GM12892 (cell line): ENCODE measurements around the gene TCEAL9. TPM values are rescaled to one million over a fixed set of nuclear protein-coding genes. Genes with fewer than 3 reads are reported as not detected.

ENCODE experiments used
- DNase-seq: peaks from one replicate; pipeline ENCODE4 v3.0.0; 2011; ENCODE audit not compliant: insufficient read length
- FAIRE-seq: peaks from 2 replicates; lab custom pipeline; 2011; peaks lifted over from hg19 to GRCh38; lab: Jason Lieb, UNC
- POLR2A ChIP-seq: IDR thresholded peaks from 2 replicates; pipeline ENCODE4 v1.6.1; 2011; ENCODE audit warnings: low read depth, low read length, control low read depth
- POLR2AphosphoS5 ChIP-seq: IDR thresholded peaks from 2 replicates; pipeline ENCODE4 v1.6.1; 2011; ENCODE audit warnings: low read depth, low read length, control low read depth
- TAF1 ChIP-seq: IDR thresholded peaks from 2 replicates; pipeline ENCODE4 v1.6.1; 2011; ENCODE audit warnings: low read depth, mild to moderate bottlenecking, control low read depth, low read length, borderline replicate concordance
- polyA plus RNA-seq: library from polyadenylated mRNA; unstranded; fragments of >200 nt; gene quantifications from one replicate; pipeline ENCODE4 v1.2.1, GENCODE V29; 2012; ENCODE audit warnings: missing spikeins, inconsistent platforms; ENCODE audit not compliant: missing spikeins

The TCEAL9 gene, protein sequence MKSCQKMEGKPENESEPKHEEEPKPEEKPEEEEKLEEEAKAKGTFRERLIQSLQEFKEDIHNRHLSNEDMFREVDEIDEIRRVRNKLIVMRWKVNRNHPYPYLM
- 21.2 TPM for polyA plus RNA-seq

DNA sequence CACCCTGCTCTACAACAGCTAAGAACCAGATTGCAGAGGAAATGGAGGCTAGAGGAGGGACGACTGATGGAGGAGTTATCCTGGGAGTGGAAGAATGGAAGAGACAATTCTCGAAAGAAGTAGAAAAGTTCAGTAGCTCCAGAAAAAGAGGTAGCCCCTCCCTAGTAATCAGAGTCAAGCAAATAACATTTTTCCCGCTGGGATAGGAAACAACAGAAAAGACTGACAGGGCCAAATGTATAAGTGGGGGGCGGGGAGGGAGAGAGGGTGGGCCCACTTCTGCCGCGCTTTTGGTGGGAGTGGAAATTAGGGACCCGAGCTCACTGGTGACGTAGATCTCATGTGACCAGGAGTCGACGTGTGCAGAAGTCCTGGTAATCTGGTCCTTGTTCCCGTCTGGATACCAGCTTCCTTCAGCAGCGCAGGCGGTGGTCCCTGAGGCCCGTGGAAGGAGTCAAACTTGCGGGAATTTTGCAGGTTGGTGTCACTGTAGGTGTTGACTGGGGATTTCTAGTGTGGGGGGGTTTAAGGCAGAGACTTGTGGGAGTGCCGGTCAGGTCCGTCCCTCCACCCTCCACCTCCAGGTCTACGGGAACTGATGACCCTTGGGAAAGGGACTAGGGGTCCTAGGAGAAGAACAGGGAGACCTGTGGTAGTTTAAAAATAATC, at the start of gene TCEAL9:
Gene TCEAL9, plus strand, starts transcription at position 377 of the 669 bp plus-strand sequence. CDS start 1,179 bp downstream, outside the sequence.
- DNase-seq (no peak), FAIRE-seq (no peak)
- TF ChIP-seq POLR2AphosphoS5 (no peak), POLR2A (no peak), TAF1 (no peak)

DNA sequence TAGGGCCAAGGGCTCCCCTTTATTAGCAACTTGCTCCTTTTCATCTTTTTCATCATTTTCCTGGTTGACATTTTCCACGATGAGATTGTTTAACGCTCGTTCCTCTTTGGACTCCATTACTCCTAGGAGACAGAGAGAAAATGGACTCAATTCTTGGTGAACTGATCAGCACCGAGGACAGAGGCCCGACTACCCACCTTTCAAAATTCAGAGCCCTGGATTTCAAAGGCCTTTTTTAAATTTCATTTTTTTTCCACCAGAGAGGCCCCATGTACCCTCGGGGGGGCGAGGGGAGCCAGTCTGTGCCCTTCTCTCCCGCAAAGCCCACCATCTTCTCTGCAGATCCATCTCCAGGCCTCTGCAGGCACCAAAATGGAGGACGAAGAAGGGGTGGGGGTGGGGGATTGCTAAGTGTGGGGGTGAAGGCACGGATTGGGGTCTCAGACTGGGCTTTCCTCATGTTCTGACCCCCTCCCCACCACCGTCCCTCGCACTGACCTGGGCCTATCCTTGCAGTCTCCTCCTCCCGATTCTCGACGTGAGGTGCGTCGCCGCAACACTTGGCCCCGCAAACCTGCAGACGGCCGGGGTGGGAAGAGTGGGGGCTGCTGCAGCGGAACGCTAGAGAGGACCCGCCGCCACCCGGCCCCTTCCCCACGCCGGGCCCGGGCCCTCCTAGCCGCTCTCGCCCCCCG, 46.3 kb upstream of the TCEAL9 start:
- DNase-seq (no peak), FAIRE-seq (no peak)
- TF ChIP-seq POLR2AphosphoS5 (no peak), TAF1 (no peak), POLR2A (no peak)

DNA sequence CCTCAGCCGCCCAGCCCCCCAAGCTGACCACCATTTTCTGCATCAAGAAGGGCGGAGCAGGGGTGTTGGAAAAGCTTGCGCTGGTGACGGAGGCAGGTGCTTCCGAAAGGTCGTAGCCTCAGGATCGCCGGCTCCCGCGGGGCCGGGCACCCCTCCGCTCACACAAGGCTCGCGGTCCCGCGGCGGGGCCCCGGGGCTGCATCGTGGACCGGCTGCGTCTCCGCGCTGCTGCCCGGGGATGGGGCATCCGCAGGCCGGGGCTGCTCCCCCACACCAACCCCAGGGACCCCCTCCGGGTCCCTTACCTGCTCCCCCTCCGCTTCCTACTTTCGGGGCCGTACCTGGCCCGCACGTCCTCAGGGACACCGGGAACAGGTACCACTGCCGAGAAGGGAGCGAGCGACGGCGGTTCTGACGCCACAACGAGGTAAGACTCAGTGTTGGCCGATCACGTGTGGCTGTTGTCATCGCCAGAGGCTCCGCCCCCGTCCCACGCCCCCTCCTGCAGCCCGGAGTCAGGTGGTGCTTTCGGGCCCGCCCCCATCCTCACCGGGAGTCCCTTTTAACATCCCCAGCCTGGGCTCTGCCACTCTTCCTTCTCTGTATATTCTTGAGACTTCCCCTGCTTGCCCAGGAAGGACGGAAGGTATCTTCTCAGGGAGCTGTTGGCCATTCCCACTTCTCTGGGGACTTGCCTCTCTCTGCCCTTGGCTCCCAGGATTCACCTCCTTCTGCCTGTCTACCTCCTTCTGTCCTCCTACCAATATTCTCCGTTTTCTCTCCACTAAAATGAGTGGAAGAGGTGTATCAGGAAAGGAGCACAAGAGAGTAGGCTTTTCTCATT, 45.5 kb upstream of the TCEAL9 start, which contains the start of gene BEX2:
Gene BEX2, minus strand, starts transcription at position 436 of the 844 bp plus-strand sequence. CDS start 1,014 bp downstream, outside the sequence.
- no peak for TF ChIP-seq POLR2AphosphoS5
- no peak for TF ChIP-seq POLR2A
- no peak for FAIRE-seq

DNA sequence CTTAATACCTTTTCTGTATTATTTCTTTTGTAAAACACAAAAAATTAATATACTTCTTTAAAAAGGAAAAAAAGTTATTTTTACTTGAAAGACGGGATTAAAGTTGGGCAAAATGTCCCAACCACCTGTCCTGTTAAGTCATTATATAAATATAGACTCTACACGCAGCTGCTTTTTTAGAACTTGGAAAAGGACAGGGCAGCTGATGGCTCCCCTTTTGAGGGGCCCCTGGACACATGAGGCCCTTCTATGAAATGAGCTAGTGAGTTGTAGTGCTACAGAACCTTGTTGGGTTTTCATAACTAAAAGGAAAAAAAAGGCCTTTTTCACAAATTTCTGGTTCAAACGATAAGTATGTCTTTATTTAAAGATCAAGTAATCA, 44.9 kb upstream of the TCEAL9 start:
- DNase-seq (no peak), FAIRE-seq (no peak)
- TF ChIP-seq POLR2A = no peak
- TF ChIP-seq POLR2AphosphoS5 = no peak
- no peak for TF ChIP-seq TAF1

More for the DNA sequence above, 45.5 kb upstream of the TCEAL9 start, which contains the start of gene BEX2:
- DNase-seq = peak; percentile 39

DNA sequence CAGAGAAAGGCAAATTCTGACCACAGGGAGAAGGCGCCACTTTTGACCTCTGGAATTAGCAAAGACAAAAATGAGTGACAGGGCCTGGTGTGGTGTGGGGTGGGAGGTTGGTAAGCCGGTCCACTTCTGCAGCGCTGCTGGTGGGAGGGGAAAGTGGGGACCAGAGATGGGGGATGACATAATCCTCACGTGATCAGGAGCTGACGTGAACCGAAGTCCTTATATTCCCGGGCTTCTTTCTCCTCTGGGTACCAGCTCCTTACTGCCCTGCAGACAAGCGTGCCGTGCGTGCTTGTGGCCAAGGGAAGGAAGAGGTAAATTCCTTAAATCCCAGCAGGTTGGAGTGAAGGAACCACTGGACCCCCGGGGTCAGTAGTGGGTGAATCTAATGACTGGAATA, 26.3 kb upstream of the TCEAL9 start, which contains the start of gene TCEAL7:
Gene TCEAL7, plus strand, starts transcription at position 249 of the 400 bp plus-strand sequence. CDS start 1,165 bp downstream, outside the sequence.
- FAIRE-seq (no peak), DNase-seq (no peak)
- TF ChIP-seq TAF1 (no peak), POLR2AphosphoS5 (no peak), POLR2A (no peak)

DNA sequence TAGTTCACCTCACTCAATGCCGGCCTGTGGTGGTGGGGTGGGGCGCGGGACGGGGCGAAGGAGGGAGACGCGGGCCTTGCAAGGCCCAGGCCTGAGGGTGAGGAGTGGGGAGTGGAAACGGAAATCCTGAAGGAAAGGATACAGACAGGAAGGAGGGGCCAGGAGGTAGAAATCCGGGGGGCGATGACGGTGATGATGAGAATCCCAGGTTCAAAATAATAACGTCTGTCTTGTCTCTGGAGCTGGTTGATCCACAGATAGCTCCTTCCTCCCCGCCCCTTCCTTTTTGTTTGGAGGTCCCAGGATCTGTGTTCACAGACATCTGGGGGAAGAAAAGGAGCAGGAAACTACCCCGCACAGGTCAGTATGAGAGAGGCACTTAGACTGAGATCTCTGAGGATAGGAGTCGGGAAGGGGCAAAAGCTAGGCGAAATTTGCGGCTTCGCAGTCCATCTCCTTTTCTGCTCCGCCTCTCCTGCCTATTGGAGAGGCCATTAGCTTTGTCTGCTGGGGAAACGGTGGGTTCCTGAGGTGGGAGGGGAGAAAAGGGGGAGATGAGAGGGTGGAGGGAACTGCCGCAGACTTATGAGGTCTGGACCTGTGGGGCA, 25.5 kb upstream of the TCEAL9 start:
- DNase-seq (no peak), FAIRE-seq (no peak)
- no peak for TF ChIP-seq POLR2AphosphoS5
- no peak for TF ChIP-seq POLR2A
- TF ChIP-seq TAF1 = no peak

DNA sequence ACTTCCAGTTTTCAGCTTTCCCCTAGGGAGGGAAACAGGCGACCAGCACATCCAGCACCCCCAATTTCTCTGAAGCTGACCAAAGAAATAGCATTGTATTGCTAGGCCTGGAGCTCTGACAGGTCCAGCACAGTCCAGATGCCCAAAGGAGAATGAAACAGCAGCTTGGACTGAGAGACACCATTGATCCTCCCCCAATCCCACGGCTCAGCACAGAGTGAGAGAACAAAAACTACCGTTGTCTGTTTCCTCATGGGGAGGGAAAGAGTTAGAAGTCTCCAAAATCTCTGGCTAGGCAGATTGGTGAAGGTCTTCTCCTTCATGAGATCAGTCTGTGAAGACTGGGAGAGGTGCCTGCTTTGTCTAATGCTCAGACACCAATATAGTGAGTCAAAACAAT, 17.6 kb upstream of the TCEAL9 start:
- TF ChIP-seq POLR2AphosphoS5 (no peak), TAF1 (no peak), POLR2A (no peak)
- DNase-seq (no peak), FAIRE-seq (no peak)

DNA sequence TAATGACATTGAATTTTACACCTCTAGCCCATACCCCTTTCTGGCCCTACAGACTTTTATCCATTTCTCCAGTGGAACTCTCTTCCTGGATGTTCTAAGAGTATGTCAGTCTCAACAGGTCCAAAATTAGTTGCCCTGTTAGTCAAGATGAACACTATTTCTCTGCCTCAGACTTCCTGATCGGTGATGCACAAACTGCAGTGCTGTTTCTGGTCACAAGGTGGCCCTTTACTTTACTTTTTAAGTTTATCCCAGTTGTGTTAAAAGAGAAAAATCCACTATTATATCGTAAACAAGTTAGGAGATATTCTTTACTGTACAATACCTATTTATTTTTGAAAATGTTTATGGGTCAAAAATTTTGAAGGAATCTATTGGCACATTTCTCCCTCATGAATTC, 13.2 kb upstream of the TCEAL9 start:
- FAIRE-seq (no peak), DNase-seq (no peak)
- TF ChIP-seq POLR2A (no peak), POLR2AphosphoS5 (no peak), TAF1 (no peak)

DNA sequence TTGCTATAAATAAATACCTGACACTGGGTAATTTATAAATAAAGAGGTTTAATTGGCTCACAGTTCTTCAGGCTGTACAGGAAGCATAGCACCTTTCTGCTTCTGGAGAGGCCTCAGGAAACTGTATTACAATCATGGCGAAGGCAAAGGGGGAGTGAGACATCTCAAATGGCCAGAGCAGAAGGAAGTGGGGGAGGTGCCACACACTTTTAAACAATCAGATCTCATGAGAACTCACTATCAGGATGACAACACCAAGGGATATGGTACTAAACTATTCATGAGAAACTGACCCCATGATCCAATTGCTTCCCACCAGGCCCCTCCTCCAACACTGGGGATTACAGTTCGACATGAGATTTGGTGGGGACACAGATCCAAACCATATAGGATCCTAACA, 11.7 kb upstream of the TCEAL9 start:
- FAIRE-seq (no peak), DNase-seq (no peak)
- no peak for TF ChIP-seq POLR2A
- no peak for TF ChIP-seq TAF1
- no peak for TF ChIP-seq POLR2AphosphoS5

DNA sequence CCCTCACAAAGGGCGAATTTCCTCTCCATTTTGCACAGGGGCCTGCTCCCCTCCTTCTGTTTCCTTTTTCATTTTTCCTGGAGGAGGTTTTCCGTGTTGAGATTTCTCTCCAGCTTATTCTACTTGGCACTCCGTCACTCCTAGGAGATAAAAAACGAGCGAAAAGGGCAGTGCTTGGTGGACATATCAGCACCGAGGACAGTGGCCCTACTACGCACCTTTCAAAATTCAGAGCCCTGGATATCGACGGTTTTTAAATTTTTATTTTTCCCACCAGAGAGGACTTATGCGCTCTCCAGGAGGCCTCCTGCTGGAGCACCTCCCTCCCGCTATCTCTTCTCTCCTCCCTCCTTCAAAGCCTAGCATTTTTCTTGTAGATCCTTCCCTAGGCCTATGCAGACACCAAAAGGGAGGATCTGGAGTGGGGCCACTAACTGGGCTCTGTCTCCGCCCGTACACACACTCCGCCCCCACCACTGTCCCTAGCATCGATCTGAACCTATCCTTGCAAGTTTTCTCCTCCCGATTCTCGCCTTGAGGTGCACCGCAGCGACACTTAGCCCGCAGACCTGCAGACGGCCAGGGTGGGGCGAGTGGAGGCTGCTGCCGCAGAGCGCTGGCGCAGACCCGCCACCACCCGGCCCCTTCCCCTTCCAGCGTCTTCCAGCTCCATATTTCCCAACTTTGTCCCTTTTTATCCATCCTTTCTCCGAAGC, 8.5 kb upstream of the TCEAL9 start:
- TF ChIP-seq POLR2AphosphoS5 (no peak), POLR2A (no peak)
- no peak for FAIRE-seq
- no peak for DNase-seq

DNA sequence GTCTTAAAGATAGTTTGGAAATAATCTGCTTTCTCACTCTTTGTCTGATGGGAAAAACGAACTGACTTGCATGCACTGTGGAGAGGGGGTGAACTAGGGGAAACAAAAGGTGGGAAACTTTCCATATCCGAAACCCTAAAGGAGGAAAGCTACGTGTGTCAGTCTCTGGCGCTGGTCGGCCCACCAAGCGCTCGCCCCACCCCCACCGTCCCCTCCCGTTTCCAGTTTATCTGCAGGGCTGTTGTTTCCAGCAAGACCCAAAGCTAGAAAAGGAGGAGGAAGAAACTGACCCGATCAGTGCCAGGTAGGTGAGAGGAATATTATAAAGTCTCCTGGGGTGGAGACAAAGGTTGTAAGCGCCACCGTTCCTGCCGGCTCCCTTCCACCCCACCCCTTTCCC, 552 bp downstream of the TCEAL9 start:
- FAIRE-seq = no peak
- DNase-seq = no peak
- TF ChIP-seq POLR2A (no peak), POLR2AphosphoS5 (no peak), TAF1 (no peak)
